SU-DHL-6 (cell line): ENCODE measurements around the gene BTBD9.

Experiments
- EZH2phosphoT487 ChIP-seq: fragments of 200-600 bp; sonication (generic), shearing (Covaris generic); conservative IDR thresholded peaks from 2 replicates; pipeline ENCODE4 v1.6.1; 2018; ENCODE audit warnings: mild to moderate bottlenecking, antibody characterized with exemption, low read length, moderate library complexity, mixed read lengths
- TF ChIP-seq, protein P1 (sequence below): fragments of 200-600 bp; sonication (generic); IDR thresholded peaks from one replicate; pipeline ENCODE4 v1.5.1; 2017; ENCODE audit warnings: antibody characterized with exemption, mild to moderate bottlenecking, low read length, moderate library complexity; ENCODE audit not compliant: insufficient read depth, poor library complexity, severe bottlenecking

DNA sequence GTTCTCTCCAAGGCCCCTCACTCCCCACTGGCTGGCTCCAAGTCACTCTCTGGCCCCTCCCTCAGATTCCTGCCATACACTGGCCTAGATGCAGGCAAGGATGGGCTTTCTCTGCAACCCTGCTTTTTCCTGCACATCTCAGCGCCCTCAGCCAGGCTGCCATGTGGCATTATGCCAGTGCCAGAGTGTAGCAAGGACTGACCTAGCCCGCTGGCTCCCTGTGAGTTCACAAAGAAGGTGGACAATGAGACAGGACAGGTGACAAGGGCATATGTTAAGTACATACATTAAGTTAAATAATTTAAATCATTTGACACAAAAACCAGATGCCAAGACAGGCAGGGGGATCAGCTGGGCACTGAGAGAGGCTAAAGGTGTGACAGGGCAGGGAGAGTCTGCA, 425.6 kb downstream of the BTBD9 start:
- TF ChIP-seq, protein P1, sequence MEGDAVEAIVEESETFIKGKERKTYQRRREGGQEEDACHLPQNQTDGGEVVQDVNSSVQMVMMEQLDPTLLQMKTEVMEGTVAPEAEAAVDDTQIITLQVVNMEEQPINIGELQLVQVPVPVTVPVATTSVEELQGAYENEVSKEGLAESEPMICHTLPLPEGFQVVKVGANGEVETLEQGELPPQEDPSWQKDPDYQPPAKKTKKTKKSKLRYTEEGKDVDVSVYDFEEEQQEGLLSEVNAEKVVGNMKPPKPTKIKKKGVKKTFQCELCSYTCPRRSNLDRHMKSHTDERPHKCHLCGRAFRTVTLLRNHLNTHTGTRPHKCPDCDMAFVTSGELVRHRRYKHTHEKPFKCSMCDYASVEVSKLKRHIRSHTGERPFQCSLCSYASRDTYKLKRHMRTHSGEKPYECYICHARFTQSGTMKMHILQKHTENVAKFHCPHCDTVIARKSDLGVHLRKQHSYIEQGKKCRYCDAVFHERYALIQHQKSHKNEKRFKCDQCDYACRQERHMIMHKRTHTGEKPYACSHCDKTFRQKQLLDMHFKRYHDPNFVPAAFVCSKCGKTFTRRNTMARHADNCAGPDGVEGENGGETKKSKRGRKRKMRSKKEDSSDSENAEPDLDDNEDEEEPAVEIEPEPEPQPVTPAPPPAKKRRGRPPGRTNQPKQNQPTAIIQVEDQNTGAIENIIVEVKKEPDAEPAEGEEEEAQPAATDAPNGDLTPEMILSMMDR, result no peak
- TF ChIP-seq EZH2phosphoT487, result no peak
